DOHH2 (cell line): ENCODE measurements around the gene TES.
A peak's percentile ranks its signal among the peaks of the same experiment; 100 is the strongest.
"Not testable (repeated sequence)": the region's sequence is repeated elsewhere in the genome, so short reads cannot be mapped to it uniquely, and the experiment has no call there.

ENCODE experiments used
- H3F3A ChIP-seq: fragments of 200-600 bp; sonication (generic), shearing (Covaris generic); 2 replicates; pipeline ENCODE4 v1.6.0; 2016; ENCODE audit warnings: antibody characterized with exemption, mild to moderate bottlenecking; ENCODE audit not compliant: control insufficient read depth, insufficient read depth
- H3K27ac ChIP-seq: fragments of 200-600 bp; sonication (generic); 2 replicates; pipeline ENCODE4 v1.5.1; 2014; ENCODE audit warnings: low read depth, mild to moderate bottlenecking, low read length, moderate library complexity
- H3K27me3 ChIP-seq: fragments of 200-600 bp; sonication (generic); 2 replicates; pipeline ENCODE4 v1.6.1; 2014; ENCODE audit warnings: mild to moderate bottlenecking, low read length, mixed read lengths; ENCODE audit not compliant: control insufficient read depth
- H3K36me3 ChIP-seq: fragments of 200-600 bp; sonication (generic); 2 replicates; pipeline ENCODE4 v1.6.1; 2014; ENCODE audit warnings: mild to moderate bottlenecking, low read length, moderate library complexity, mixed read lengths; ENCODE audit not compliant: control insufficient read depth
- H3K4me1 ChIP-seq: fragments of 200-600 bp; sonication (generic); 2 replicates; pipeline ENCODE4 v1.6.1; 2014; ENCODE audit warnings: mild to moderate bottlenecking, low read length, mixed read lengths; ENCODE audit not compliant: control insufficient read depth
- H3K4me2 ChIP-seq: fragments of 200-600 bp; sonication (generic); 2 replicates; pipeline ENCODE4 v1.6.0; 2014; ENCODE audit warnings: mild to moderate bottlenecking, low read length, moderate library complexity
- H3K4me3 ChIP-seq: fragments of 200-600 bp; sonication (generic); 2 replicates; pipeline ENCODE4 v1.5.1; 2014; ENCODE audit warnings: mild to moderate bottlenecking, low read length, mixed read lengths
- H3K79me2 ChIP-seq: fragments of 200-600 bp; sonication (generic); 2 replicates; pipeline ENCODE4 v1.6.1; 2014; ENCODE audit warnings: mild to moderate bottlenecking, low read length, mixed read lengths; ENCODE audit not compliant: control insufficient read depth
- H3K9me2 ChIP-seq: fragments of 200-600 bp; sonication (generic); replicated peaks from 2 replicates; pipeline ENCODE4 v1.6.1; 2014; ENCODE audit warnings: mild to moderate bottlenecking, low read length, mixed read lengths; ENCODE audit not compliant: control insufficient read depth
- H3K9me3 ChIP-seq: fragments of 200-600 bp; sonication (generic); 2 replicates; pipeline ENCODE4 v1.6.1; 2014; ENCODE audit warnings: antibody characterized with exemption, low read length, mixed read lengths; ENCODE audit not compliant: control insufficient read depth, insufficient read depth
- H4K20me1 ChIP-seq: fragments of 200-600 bp; sonication (generic); 2 replicates; pipeline ENCODE4 v1.6.0; 2014; ENCODE audit warnings: low read depth, mild to moderate bottlenecking, antibody characterized with exemption, low read length, moderate library complexity; ENCODE audit not compliant: control insufficient read depth, insufficient read depth
- EZH2phosphoT487 ChIP-seq: fragments of 200-600 bp; sonication (generic); IDR thresholded peaks from 2 replicates; pipeline ENCODE4 v1.6.1; 2017; ENCODE audit warnings: borderline replicate concordance, mild to moderate bottlenecking, antibody characterized with exemption, low read length, moderate library complexity, mixed read lengths
- TF ChIP-seq, protein P1 (sequence below): fragments of 200-600 bp; sonication (generic); IDR thresholded peaks from one replicate; pipeline ENCODE4 v1.5.1; 2014; ENCODE audit warnings: antibody characterized with exemption, mild to moderate bottlenecking, low read depth, low read length; ENCODE audit not compliant: poor library complexity, severe bottlenecking

Gene TES

DNA sequence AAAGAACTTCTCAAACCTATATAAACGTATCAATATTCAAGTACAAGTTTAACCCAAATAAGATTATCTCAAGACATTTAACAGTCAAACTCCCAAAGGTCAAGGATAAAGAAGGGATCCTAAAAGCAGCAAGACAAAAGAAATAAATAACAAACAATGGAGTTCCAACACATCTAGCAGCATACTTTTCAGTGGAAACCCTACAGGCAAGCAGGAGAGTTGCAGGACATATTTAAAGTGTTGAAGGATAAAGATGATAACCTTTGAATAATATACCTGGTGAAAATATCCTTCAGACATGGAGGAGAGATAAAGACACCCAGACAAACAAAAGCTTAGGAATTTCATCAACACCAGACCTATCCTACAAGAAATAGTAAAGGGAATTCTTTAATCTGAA lies 82.8 kb downstream of the TES start:
- Histone ChIP-seq H3K4me1 (no peaks in the 10 kb centered on the region), H3K27ac (no peak overlapping the region)

DNA sequence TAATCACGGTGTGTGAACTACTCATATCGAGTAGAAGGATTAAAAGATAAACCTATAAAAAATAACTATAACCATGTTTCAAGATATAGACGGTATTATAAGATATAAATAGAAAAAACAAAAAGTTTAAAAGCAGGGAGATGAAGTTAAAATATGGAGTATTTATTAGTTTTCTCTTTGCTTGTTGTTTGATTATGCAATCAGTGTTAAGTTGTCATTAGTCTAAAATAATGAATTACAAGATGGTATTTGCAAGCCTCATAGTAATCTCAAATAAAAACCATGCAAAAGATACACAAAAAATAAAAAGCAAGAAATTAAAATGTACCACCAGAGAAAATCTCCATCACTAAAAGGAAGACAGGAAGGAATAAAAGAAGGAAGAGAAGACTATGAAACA lies 83.3 kb downstream of the TES start:
- H3K9me3 ChIP-seq, result no peaks in the 10 kb centered on the region
- no peak overlapping the region for H3K27ac ChIP-seq
- no peaks in the 10 kb centered on the region for H3K27me3 ChIP-seq
- H3K4me1 ChIP-seq, result no peaks in the 10 kb centered on the region
- no peak overlapping the region for H3K4me3 ChIP-seq
- no peak overlapping the region for H3K4me2 ChIP-seq
- H3F3A ChIP-seq, result no peaks in the 10 kb centered on the region
- no peak for TF ChIP-seq EZH2phosphoT487
- TF ChIP-seq, protein P1, sequence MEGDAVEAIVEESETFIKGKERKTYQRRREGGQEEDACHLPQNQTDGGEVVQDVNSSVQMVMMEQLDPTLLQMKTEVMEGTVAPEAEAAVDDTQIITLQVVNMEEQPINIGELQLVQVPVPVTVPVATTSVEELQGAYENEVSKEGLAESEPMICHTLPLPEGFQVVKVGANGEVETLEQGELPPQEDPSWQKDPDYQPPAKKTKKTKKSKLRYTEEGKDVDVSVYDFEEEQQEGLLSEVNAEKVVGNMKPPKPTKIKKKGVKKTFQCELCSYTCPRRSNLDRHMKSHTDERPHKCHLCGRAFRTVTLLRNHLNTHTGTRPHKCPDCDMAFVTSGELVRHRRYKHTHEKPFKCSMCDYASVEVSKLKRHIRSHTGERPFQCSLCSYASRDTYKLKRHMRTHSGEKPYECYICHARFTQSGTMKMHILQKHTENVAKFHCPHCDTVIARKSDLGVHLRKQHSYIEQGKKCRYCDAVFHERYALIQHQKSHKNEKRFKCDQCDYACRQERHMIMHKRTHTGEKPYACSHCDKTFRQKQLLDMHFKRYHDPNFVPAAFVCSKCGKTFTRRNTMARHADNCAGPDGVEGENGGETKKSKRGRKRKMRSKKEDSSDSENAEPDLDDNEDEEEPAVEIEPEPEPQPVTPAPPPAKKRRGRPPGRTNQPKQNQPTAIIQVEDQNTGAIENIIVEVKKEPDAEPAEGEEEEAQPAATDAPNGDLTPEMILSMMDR, result no peak
- H4K20me1 ChIP-seq, result no peaks in the 10 kb centered on the region
- no peaks in the 10 kb centered on the region for H3K9me2 ChIP-seq
- no peaks in the 10 kb centered on the region for H3K79me2 ChIP-seq
- H3K36me3 ChIP-seq, result no peaks in the 10 kb centered on the region

More for the DNA sequence above, 82.8 kb downstream of the TES start:
- no peaks in the 10 kb centered on the region for H3K36me3 ChIP-seq
- H3K9me2 ChIP-seq, result no peaks in the 10 kb centered on the region
- TF ChIP-seq, protein P1, result peak; percentile 46
- no peak for TF ChIP-seq EZH2phosphoT487
- no peaks in the 10 kb centered on the region for H3K9me3 ChIP-seq
- no peaks in the 10 kb centered on the region for H4K20me1 ChIP-seq
- no peaks in the 10 kb centered on the region for H3F3A ChIP-seq
- no peak overlapping the region for H3K4me2 ChIP-seq
- no peak overlapping the region for H3K4me3 ChIP-seq
- H3K79me2 ChIP-seq, result no peaks in the 10 kb centered on the region
- no peaks in the 10 kb centered on the region for H3K27me3 ChIP-seq

DNA sequence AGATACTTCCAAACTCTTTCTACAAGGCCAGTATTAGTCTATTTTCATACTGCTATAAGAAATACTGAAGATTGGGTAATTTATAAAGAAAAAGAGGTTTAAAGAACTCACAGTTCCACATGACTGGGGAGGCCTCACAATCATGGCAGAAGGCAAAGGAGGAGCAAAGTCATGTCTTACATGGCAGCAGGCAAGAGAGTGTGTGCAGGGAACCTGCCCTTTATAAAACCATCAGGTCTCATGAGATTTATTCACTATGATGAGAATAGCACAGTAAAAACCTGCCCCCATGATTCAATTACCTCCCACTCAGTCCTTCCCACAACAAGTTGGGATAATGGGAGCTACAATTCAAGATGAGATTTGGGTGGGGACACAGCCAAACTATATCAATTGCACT lies 85.6 kb downstream of the TES start:
- not testable (repeated sequence) for H3K27ac ChIP-seq, H4K20me1 ChIP-seq, H3K9me3 ChIP-seq, H3K4me1 ChIP-seq, H3K79me2 ChIP-seq, H3K36me3 ChIP-seq, H3K9me2 ChIP-seq, H3K4me3 ChIP-seq, H3K27me3 ChIP-seq, H3F3A ChIP-seq, H3K4me2 ChIP-seq

DNA sequence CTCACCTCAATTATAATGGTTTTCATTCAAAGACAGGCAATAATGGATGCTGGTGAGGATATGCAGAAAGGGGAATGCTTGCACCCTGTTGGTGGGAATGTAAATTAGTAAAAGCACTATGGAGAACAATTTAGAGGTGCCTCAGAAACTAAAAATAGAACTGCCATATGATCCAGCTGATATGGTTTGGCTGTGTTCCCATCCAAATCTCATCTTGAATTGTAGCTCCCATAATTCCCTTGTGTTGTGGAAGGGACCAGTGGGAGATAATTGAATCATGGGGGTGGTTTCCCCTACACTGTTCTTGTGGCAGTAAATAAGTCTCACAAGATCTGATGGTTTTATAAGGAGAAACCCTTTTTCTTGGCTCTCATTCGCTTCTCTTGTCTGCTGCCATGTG lies 87.7 kb downstream of the TES start:
- H4K20me1 ChIP-seq, result no peaks in the 10 kb centered on the region
- no peaks in the 10 kb centered on the region for H3F3A ChIP-seq
- H3K9me3 ChIP-seq, result no peaks in the 10 kb centered on the region
- no peaks in the 10 kb centered on the region for H3K4me1 ChIP-seq
- no peak overlapping the region for H3K4me2 ChIP-seq
- no peaks in the 10 kb centered on the region for H3K9me2 ChIP-seq
- no peak overlapping the region for H3K27ac ChIP-seq
- H3K27me3 ChIP-seq, result 0 out of 2 replicates have a peak, but pooled peaks cover 7% of the 10 kb centered on the region
- H3K79me2 ChIP-seq, result no peaks in the 10 kb centered on the region
- no peak overlapping the region for H3K4me3 ChIP-seq
- H3K36me3 ChIP-seq, result no peaks in the 10 kb centered on the region
- TF ChIP-seq, protein P1, result no peak
- no peak for TF ChIP-seq EZH2phosphoT487
